Thyroid gland (tissue), 4 donors: Measurements from ENCODE around the gene DOK4. TPM values are rescaled to one million over a fixed set of nuclear protein-coding genes. Genes with fewer than 3 reads are reported as not detected.
A peak's percentile ranks its signal among the peaks of the same experiment; 100 is the strongest.

ENCODE experiments used
- DNase-seq, 2 donors: peaks; one replicate each; pipeline ENCODE4 v3.0.0-alpha.2; 2019
- H3K27ac ChIP-seq, 3 donors: fragments of 200-600 bp; sonication (generic); 1 replicate in 2 of 3; 2 replicates in 1 of 3; pipeline ENCODE4 v1.5.1; 2016 to 2019; ENCODE audit warnings: mild to moderate bottlenecking in 1 of 3, moderate library complexity in 1 of 3
- H3K27me3 ChIP-seq: fragments of 200-600 bp; sonication (generic); one replicate; pipeline ENCODE4 v1.5.1; 2019
- H3K36me3 ChIP-seq, 2 donors: fragments of 200-600 bp; sonication (generic); one replicate each; pipeline ENCODE4 v1.5.1; 2016 to 2019
- H3K4me1 ChIP-seq, 2 donors: fragments of 200-600 bp; sonication (generic); one replicate each; pipeline ENCODE4 v1.5.1; 2017 to 2019
- H3K4me3 ChIP-seq, 3 donors: fragments of 200-600 bp; sonication (generic); replicated peaks in 1 of 3; 1 replicate in 2 of 3; 2 replicates in 1 of 3; pipeline ENCODE4 v1.5.1; 2016; ENCODE audit warnings: mild to moderate bottlenecking in 1 of 3
- H3K9me3 ChIP-seq: fragments of 200-600 bp; sonication (generic); one replicate; pipeline ENCODE4 v1.5.1; 2017
- POLR2A ChIP-seq, 2 donors: fragments of 450-650 bp; IDR thresholded peaks; one replicate each; pipeline ENCODE4 v1.6.1; 2017; ENCODE audit warnings: antibody characterized with exemption in 2 of 2, mild to moderate bottlenecking in 2 of 2, moderate library complexity in 1 of 2
- WGBS, 2 donors: methylation state at CpG; one replicate each; pipeline ENCODE4 v1.1.5; 2017; 5-methylcytosine and 5-hydroxymethylcytosine counted together
- intact Hi-C: fragments of 100-400 bp; cut with DNase I; formaldehyde crosslinking; loops from one replicate; pipeline ENCODE4 v1.15.1; 2023
- total RNA-seq, 4 donors: library from RNA; depleted of rRNA; stranded (reverse); fragments of >200 nt; gene quantifications; one replicate each; pipeline ENCODE4 v1.2.3, GENCODE V29; 2016
- TF ChIP-seq, protein P1 (sequence below), 6 experiments: fragments of 200-600 bp in 3 of 6; fragments of 450-650 bp in 3 of 6; sonication (generic) in 3 of 6; IDR thresholded peaks; one replicate each; pipeline ENCODE4 v1.5.1; 2016 to 2019; ENCODE audit warnings: antibody characterized with exemption in 6 of 6, mild to moderate bottlenecking in 2 of 6, inconsistent platforms in 1 of 6, moderate library complexity in 1 of 6

The DOK4 gene
- total RNA-seq, 4 donors from 2014 or later, result 9.1 to 27.3 (median 13.3) TPM

DNA sequence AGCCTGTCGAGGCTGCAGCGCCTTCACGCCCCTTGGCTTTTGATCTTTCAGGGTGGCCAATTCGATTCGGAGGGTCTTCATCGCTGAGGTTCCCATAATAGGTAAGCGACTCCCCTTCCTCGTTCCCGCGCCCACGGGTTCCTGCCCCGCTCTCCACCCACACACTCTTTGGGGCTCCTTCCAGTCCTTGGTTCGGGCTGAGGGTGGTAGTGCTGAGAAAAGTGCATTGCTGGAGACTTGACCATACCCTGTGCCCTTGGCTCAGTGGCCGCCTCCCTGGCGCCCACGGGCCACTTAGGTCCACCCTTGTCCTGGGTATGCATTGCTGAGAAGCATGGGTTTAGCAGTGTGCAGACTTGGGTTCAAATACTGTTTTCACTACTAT is 23.3 kb downstream of the DOK4 start:
- H3K4me3 ChIP-seq, result peak overlapping the region; percentile 54 to 96 (median 86)
- H3K36me3 ChIP-seq, result peaks cover 42 to 46% of the 10 kb centered on the region in 2 donors
- no peaks in the 10 kb centered on the region for H3K27me3 ChIP-seq
- no peak for TF ChIP-seq POLR2A (IDR thresholded peaks at IDR 0.05)
- TF ChIP-seq, protein P1, sequence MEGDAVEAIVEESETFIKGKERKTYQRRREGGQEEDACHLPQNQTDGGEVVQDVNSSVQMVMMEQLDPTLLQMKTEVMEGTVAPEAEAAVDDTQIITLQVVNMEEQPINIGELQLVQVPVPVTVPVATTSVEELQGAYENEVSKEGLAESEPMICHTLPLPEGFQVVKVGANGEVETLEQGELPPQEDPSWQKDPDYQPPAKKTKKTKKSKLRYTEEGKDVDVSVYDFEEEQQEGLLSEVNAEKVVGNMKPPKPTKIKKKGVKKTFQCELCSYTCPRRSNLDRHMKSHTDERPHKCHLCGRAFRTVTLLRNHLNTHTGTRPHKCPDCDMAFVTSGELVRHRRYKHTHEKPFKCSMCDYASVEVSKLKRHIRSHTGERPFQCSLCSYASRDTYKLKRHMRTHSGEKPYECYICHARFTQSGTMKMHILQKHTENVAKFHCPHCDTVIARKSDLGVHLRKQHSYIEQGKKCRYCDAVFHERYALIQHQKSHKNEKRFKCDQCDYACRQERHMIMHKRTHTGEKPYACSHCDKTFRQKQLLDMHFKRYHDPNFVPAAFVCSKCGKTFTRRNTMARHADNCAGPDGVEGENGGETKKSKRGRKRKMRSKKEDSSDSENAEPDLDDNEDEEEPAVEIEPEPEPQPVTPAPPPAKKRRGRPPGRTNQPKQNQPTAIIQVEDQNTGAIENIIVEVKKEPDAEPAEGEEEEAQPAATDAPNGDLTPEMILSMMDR (IDR thresholded peaks at IDR 0.05), result no peak
- H3K9me3 ChIP-seq, result no peaks in the 10 kb centered on the region
- no peak for DNase-seq
- H3K4me1 ChIP-seq, result peaks cover 14 to 23% of the 10 kb centered on the region in 2 donors
- intact Hi-C loops, result loop anchor here (5.0 kb wide), 1 partner anchor 54 kb away; no protein-coding TSS in a partner anchor
- WGBS, 2 donors, result 0 to 2% methylated on average over 13 to 14 of the region's 16 CpGs
- peak overlapping the region; percentile 80 to 89 (median 85) for H3K27ac ChIP-seq

GRCh38 chr16:57462209-57462977 is 23.9 kb downstream of the DOK4 start, which contains the start of gene POLR2C:
Gene POLR2C, plus strand, starts transcription at chr16:57462679. Its CDS starts 46 bp downstream, at chr16:57462725.
- TF ChIP-seq, protein P1 (IDR thresholded peaks at IDR 0.05), result peak; percentile 86 to 98 (median 96)
- TF ChIP-seq POLR2A (IDR thresholded peaks at IDR 0.05), result peak in 1 of 2 donors; percentile 79
- intact Hi-C loops, result loop anchor here (5.0 kb wide), 1 partner anchor 55 kb away; no protein-coding TSS in a partner anchor

GRCh38 chr16:57452021-57452420 is 34.3 kb downstream of the DOK4 start:
- Histone ChIP-seq H3K27me3 (no peaks in the 10 kb centered on the region), H3K9me3 (no peaks in the 10 kb centered on the region), H3K4me3 (no peak overlapping the region), H3K4me1 (peaks cover 9 to 12% of the 10 kb centered on the region in 2 donors), H3K27ac (no peak overlapping the region), H3K36me3 (peaks cover 35 to 46% of the 10 kb centered on the region in 2 donors)
- 91 to 95% methylated on average over 10 of the region's 10 CpGs for WGBS, 2 donors
- intact Hi-C loops, result no loop called here
- DNase-seq, result no peak
- TF ChIP-seq, protein P1 (IDR thresholded peaks at IDR 0.05), result no peak
- no peak for TF ChIP-seq POLR2A (IDR thresholded peaks at IDR 0.05)

More at GRCh38 chr16:57462209-57462977, 23.9 kb downstream of the DOK4 start, which contains the start of gene POLR2C:
- Histone ChIP-seq H3K9me3 (no peaks in the 10 kb centered on the region), H3K36me3 (peaks cover 43 to 46% of the 10 kb centered on the region in 2 donors), H3K27me3 (no peaks in the 10 kb centered on the region), H3K27ac (peak within 1 kb of the TSS; percentile 80 to 89 (median 85)), H3K4me1 (peaks cover 14 to 23% of the 10 kb centered on the region in 2 donors), H3K4me3 (peak within 1 kb of the TSS; percentile 54 to 96 (median 86))
- 3 to 4% methylated on average over 10 of the region's 47 CpGs for WGBS, 2 donors
- peak; percentile 86 to 89 for DNase-seq

DNA sequence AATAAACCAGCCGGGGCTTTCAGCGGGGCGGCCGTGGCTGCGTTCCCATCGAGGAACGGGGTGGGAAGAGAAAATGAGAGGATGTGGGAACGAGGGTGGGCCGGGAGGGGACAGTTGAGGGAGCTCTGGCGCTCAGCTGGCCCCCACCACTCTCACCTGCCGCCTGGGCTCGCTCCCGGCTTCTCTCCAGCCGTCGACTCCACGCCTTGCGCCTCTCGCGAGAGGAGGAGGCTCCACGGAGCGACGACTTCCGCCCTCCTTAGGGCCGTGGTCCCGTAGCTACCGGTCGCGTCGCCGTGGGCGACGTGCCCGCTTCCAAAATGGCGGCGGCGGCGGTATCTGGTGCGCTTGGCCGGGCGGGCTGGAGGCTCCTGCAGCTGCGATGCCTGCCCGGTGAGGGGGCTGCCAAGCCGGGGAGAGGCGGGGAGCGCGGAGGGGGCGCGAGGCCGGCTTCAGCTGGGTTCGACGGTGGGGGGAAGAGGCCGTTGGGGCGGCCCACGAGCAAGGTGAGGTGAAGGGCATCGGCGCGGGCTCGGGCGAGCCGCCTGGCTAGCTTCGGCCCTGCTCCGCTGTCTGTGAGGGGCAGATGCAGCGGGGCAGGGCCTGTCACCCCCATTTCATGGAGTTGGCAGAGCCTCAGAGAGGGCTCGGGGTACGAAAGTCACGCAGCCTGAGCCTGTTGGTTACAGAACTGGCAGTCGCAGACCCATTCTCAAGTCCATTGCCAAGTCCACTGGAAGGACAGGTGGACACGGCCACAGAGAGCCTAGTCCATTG is 38.9 kb downstream of the DOK4 start, which contains the start of the genes CIAPIN1 and COQ9:
Gene CIAPIN1 (minus strand): TSS at position 200 of the 777 bp plus-strand sequence. CDS start 6,457 bp downstream, outside the sequence.
Gene COQ9 (plus strand): TSS at position 294 of the 777 bp plus-strand sequence. CDS start 27 bp downstream, at position 321.
- H3K4me1 ChIP-seq, result peaks cover 18 to 20% of the 10 kb centered on the region in 2 donors
- H3K27ac ChIP-seq, result peak within 1 kb of the TSS; percentile 65 to 92 (median 73)
- H3K27me3 ChIP-seq, result no peaks in the 10 kb centered on the region
- H3K4me3 ChIP-seq, result peak within 1 kb of the TSS; percentile 53 to 97 (median 88)
- 0% methylated on average over 5 to 20 of the region's 68 CpGs for WGBS, 2 donors
- DNase-seq, result peak; percentile 95 to 97
- H3K9me3 ChIP-seq, result no peaks in the 10 kb centered on the region
- intact Hi-C loops, result no loop called here
- peaks cover 0 to 6% of the 10 kb centered on the region in 2 donors for H3K36me3 ChIP-seq
- TF ChIP-seq POLR2A (IDR thresholded peaks at IDR 0.05), result peak; percentile 31 to 91
- TF ChIP-seq, protein P1 (IDR thresholded peaks at IDR 0.05), result no peak
